Heart left ventricle (tissue), 13 donors: ENCODE data around the gene ARHGEF28.

Source experiments
- CTCF ChIP-seq, 12 donors: fragments of 200-600 bp; sonication (generic) in 4 of 12; IDR thresholded peaks; one replicate each; pipeline versions ENCODE4 v1.5.0 to v1.8.0; 2018 to 2022; ENCODE audit warnings: antibody characterized with exemption in 12 of 12, mild to moderate bottlenecking in 5 of 12
- POLR2A ChIP-seq, 2 donors: fragments of 450-650 bp; IDR thresholded peaks; one replicate each; pipeline ENCODE4 v1.6.1; 2017; ENCODE audit warnings: antibody characterized with exemption in 2 of 2, mild to moderate bottlenecking in 2 of 2, moderate library complexity in 2 of 2
- donor health status: ischemic (EF 13 %, LVEDD 7.1; RV severe dilation, severe dysfunction).
- donor health status: DM: no; HTN: yes; CAD: no.
- donor health status: DM: no; HTN: no; CAD: no.
- donor health status: ischemic (EF 25% LVEDD 6.9; RV normal size, moderate dysfunction).
- donor health status: ischemic (EF 25% LVEDD 5.7; RV mildly dilated, moderate dysfunction).
- donor health status: ischemic (EF 35%, LVEDD 5.7; RV mildly dilated, moderate dysfunction).
- donor health status: nonischemic (EF 11% LVEDD 7.7; RV severe dilation, severe dysfunction).
- donor health status: DM: yes; HTN: yes; CAD: no.
- donor health status: PGD.
- donor health status: ischemic (EF 29% LVEDD 5.4; RV normal size, mild dysfunction).
- donor health status: nonischemic (EF 23%, LVEDD 6.1; RV moderate dilation, normal function).

GRCh38 chr5:73670731-73671130 is 44.7 kb downstream of the ARHGEF28 start:
- TF ChIP-seq CTCF (IDR thresholded peaks at IDR 0.05) (no peak), POLR2A (IDR thresholded peaks at IDR 0.05) (no peak)
